ENCODE measurements around the gene SOX1. TPM values are rescaled to one million over a fixed set of nuclear protein-coding genes. Genes with fewer than 3 reads are reported as not detected.

SOX1 gene
- total and polyA plus RNA-seq, 2 of the 13 experiments (the other 11 are each of a cell fraction or from before 2014, with no cell fraction given), result not detected

DNA sequence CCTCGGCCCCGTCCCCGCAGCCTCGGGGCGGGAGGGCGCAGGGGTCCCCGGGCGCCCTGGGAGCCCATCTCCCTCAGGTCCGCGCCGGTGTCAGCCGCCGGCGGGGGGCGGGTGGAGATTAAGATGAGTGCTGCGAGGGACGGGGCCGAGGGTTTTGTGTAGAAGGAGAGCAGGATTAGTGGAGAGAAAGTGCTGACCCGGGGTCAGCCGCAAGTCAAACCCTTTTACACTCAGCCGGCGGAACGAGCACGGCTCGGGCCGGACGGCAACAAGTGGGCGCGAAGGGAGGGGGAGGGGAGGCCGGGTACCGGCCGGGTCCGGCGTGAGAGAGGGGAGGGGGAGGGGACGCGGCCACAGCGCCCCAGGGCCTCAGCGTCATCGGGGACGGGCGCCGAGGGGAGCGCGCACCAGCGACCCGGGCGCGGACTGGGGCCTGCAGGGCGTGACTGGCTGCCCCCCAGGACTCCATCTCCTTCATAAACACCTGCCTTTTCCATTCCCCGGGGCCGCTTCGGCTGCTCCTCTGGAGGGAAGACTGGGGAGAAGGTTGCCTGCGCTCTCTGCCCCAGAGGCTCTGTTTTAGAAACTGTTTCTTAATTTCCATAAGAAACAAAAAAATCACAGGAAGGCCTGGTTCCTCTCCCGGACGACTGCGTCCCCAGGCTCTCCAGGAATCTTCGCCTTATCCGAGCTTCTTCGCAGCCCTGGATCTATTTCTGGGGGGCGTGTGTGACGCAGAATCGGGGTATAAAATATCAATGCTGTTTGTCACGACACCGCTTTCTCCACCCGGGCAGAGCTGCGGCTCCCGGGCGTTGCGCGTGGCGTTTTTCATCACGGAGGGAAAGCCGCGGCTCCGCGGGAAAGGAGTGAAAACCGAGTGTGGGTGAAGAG, 6.5 kb downstream of the SOX1 start:
- Histone ChIP-seq H3K9ac (ENCODE audit: insufficient read depth, low read depth, low read length) (no peak overlapping the region), H3K79me2 (ENCODE audit: insufficient read depth, low read length) (no peaks in the 10 kb centered on the region), H3K4me1 (ENCODE audit: insufficient read depth, low read length) (no peaks in the 10 kb centered on the region), H3K9me3 (ENCODE audit: low read length) (no peaks in the 10 kb centered on the region), H3K27ac (ENCODE audit: extremely low read length, insufficient read depth, low read length) (no peak overlapping the region), H3K4me2 (ENCODE audit: low read depth, low read length) (no peak overlapping the region), H3K27me3 (ENCODE audit: control insufficient read depth in 1 of 2, insufficient read depth in 2 of 2, low read length in 2 of 2) (peaks cover 7 to 55% of the 10 kb centered on the region in 2 experiments), H3K4me3 (replicated peaks in 1 of 3; ENCODE audit: insufficient read depth in 1 of 3, low read depth in 2 of 3, low read length in 3 of 3) (no peak overlapping the region), H2AFZ (ENCODE audit: low read length) (no peak overlapping the region), H4K20me1 (ENCODE audit: insufficient read depth, low read length) (no peaks in the 10 kb centered on the region), H3K36me3 (replicated peaks in 1 of 2; ENCODE audit: control insufficient read depth in 1 of 2, insufficient read depth in 2 of 2, low read length in 2 of 2) (no peaks in the 10 kb centered on the region)
- ChIA-PET POLR2A (no interaction called here), CTCF (ENCODE audit: low intra/inter-chr PET ratio, low total read pairs) (no interaction called here)
- whole genome bisulfite sequencing (ENCODE audit: low lambda C conversion rate), result 12% methylated on average over 39 of the region's 77 CpGs
- intact Hi-C loops (cut with micrococcal nuclease; ENCODE audit: unreplicated experiment), result no loop called here
- in situ Hi-C loops (cut with HindIII; ENCODE audit: extremely low pct_ligation_motif_present, low pct_unique_long_range_greater_than_20kb), result no loop called here
- no peak for TF ChIP-seq ZNF777 (CRISPR knock-in tag; IDR thresholded peaks at IDR 0.05)
- TF ChIP-seq KLF9 (CRISPR knock-in tag; IDR thresholded peaks at IDR 0.05; ENCODE audit: low read depth), result no peak
- no peak for TF ChIP-seq ZNF30 (CRISPR knock-in tag; IDR thresholded peaks at IDR 0.05)
- TF ChIP-seq SIX1 (CRISPR knock-in tag; IDR thresholded peaks at IDR 0.05; ENCODE audit: borderline replicate concordance), result no peak
- no peak for TF ChIP-seq SRSF4 (IDR thresholded peaks at IDR 0.05; ENCODE audit: low read depth, low read length, poor library complexity, severe bottlenecking)
- TF ChIP-seq JUND (CRISPR knock-in tag; IDR thresholded peaks at IDR 0.05), result no peak
- no peak for TF ChIP-seq BHLHE40 (IDR thresholded peaks at IDR 0.05; ENCODE audit: low read length)
- TF ChIP-seq SATB2 (CRISPR knock-in tag; IDR thresholded peaks at IDR 0.05), result no peak
- TF ChIP-seq RFX1 (IDR thresholded peaks at IDR 0.05), result no peak
- TF ChIP-seq, protein P1, sequence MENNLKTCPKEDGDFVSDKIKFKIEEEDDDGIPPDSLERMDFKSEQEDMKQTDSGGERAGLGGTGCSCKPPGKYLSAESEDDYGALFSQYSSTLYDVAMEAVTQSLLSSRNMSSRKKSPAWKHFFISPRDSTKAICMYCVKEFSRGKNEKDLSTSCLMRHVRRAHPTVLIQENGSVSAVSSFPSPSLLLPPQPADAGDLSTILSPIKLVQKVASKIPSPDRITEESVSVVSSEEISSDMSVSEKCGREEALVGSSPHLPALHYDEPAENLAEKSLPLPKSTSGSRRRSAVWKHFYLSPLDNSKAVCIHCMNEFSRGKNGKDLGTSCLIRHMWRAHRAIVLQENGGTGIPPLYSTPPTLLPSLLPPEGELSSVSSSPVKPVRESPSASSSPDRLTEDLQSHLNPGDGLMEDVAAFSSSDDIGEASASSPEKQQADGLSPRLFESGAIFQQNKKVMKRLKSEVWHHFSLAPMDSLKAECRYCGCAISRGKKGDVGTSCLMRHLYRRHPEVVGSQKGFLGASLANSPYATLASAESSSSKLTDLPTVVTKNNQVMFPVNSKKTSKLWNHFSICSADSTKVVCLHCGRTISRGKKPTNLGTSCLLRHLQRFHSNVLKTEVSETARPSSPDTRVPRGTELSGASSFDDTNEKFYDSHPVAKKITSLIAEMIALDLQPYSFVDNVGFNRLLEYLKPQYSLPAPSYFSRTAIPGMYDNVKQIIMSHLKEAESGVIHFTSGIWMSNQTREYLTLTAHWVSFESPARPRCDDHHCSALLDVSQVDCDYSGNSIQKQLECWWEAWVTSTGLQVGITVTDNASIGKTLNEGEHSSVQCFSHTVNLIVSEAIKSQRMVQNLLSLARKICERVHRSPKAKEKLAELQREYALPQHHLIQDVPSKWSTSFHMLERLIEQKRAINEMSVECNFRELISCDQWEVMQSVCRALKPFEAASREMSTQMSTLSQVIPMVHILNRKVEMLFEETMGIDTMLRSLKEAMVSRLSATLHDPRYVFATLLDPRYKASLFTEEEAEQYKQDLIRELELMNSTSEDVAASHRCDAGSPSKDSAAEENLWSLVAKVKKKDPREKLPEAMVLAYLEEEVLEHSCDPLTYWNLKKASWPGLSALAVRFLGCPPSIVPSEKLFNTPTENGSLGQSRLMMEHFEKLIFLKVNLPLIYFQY (CRISPR knock-in tag; IDR thresholded peaks at IDR 0.05; ENCODE audit: borderline replicate concordance), result no peak
- TF ChIP-seq ZNF3 (CRISPR knock-in tag; IDR thresholded peaks at IDR 0.05), result no peak
- no peak for TF ChIP-seq CEBPG (CRISPR knock-in tag; IDR thresholded peaks at IDR 0.05)
- TF ChIP-seq FOXM1 (CRISPR knock-in tag; IDR thresholded peaks at IDR 0.05), result no peak
- no peak for TF ChIP-seq EED (CRISPR knock-in tag; IDR thresholded peaks at IDR 0.05)
- no peak for TF ChIP-seq HOXA3 (CRISPR knock-in tag; IDR thresholded peaks at IDR 0.05)
- no peak for DNase-seq (ENCODE audit: low spot score)
- no peak for ATAC-seq
- no TSS peak for BruUV-seq (replicated peaks)
- FAIRE-seq, result no peak
